Memory B cell (primary cell): ENCODE results near the gene CRB2.

Experiments
- ATAC-seq: fragments of 150-1000 bp; cut with Tn5 transposase; 2 replicates; pipeline ENCODE4 v1.10.0; 2021; ENCODE audit warnings: low read depth, mild to moderate bottlenecking, moderate library complexity
- DNase-seq, 2 donors: peaks; one replicate each; pipeline ENCODE4 v3.0.0; 2022; ENCODE audit warnings: low spot score in 2 of 2
- H3K27ac Mint-ChIP-seq: one replicate; pipeline ENCODE4 v1.8.0; 2022; ENCODE audit warnings: mild to moderate bottlenecking, moderate library complexity, mixed read lengths
- H3K27me3 Mint-ChIP-seq: one replicate; pipeline ENCODE4 v1.8.0; 2022; ENCODE audit warnings: mixed read lengths
- H3K36me3 Mint-ChIP-seq: one replicate; pipeline ENCODE4 v1.8.0; 2022; ENCODE audit warnings: mild to moderate bottlenecking, mixed read lengths
- H3K4me1 Mint-ChIP-seq: one replicate; pipeline ENCODE4 v1.8.0; 2022; ENCODE audit warnings: mixed read lengths
- H3K4me3 Mint-ChIP-seq: one replicate; pipeline ENCODE4 v1.8.0; 2022; ENCODE audit warnings: mild to moderate bottlenecking, moderate library complexity, mixed read lengths
- H3K9me3 Mint-ChIP-seq: one replicate; pipeline ENCODE4 v1.8.0; 2022; ENCODE audit warnings: mixed read lengths

CRB2 gene

DNA sequence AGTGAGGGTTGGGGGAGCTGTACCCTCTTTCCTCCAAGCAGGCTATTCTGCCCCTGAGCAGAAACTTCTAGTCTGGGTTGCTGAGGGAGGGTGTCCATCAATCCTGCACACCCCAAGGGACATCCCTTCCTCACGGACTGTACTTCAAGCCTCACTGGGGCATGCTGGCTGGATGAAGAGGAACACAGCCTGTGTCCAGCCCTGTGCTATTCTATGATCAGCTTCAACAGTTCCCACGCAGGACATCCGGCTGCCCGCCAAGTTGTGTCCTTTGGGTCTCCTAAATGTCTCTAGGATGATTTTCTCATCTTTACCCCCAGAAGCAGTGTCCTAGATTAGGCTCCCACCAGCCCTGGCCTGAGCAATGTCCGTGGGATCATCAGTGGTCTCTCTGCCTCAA is 68.1 kb downstream of the CRB2 start:
- DNase-seq (no peak), ATAC-seq (no peak)
- no peak overlapping the region for H3K27ac Mint-ChIP-seq
- H3K36me3 Mint-ChIP-seq = peaks cover 19% of the 10 kb centered on the region
- H3K9me3 Mint-ChIP-seq = no peaks in the 10 kb centered on the region
- no peak overlapping the region for H3K4me3 Mint-ChIP-seq
- peaks cover 22% of the 10 kb centered on the region for H3K4me1 Mint-ChIP-seq
- no peaks in the 10 kb centered on the region for H3K27me3 Mint-ChIP-seq

GRCh38 chr9:123424552-123425225 is 68.7 kb downstream of the CRB2 start:
- ATAC-seq (no peak), DNase-seq (no peak)
- H3K27ac Mint-ChIP-seq = no peak overlapping the region
- H3K36me3 Mint-ChIP-seq = peaks cover 23% of the 10 kb centered on the region
- no peak overlapping the region for H3K4me3 Mint-ChIP-seq
- peaks cover 1% of the 10 kb centered on the region for H3K9me3 Mint-ChIP-seq
- H3K4me1 Mint-ChIP-seq = peaks cover 22% of the 10 kb centered on the region
- H3K27me3 Mint-ChIP-seq = no peaks in the 10 kb centered on the region

DNA sequence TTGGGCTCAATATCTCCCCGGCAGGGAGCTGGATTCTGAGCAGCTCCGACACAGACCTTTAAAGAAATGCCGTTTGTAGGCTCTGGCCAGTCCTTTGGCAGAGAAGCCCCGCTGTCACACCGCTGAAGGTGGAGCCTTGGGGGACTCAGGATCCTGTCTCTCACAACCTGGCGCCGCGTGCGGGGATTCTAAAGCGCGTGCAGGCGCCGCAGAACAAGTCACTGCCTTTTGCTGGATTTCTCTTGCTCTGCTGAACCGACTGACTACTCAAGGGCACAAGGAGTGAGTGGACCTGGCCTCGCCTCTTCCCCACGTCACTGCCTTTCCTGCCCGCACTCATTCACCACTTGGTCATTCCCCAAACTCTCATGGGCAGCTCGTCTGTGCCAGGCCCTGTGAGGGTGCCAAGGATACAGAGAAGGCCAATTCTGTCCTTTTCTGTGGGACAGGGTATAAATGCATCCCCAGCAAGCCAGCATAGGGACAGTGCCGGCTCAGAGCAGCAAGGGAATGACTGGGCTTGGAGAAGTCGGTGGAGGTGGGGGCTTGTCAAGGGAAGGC is 69.3 kb downstream of the CRB2 start:
- no peaks in the 10 kb centered on the region for H3K27me3 Mint-ChIP-seq
- peaks cover 22% of the 10 kb centered on the region for H3K4me1 Mint-ChIP-seq
- H3K27ac Mint-ChIP-seq = no peak overlapping the region
- DNase-seq (no peak), ATAC-seq (no peak)
- peaks cover 1% of the 10 kb centered on the region for H3K9me3 Mint-ChIP-seq
- no peak overlapping the region for H3K4me3 Mint-ChIP-seq
- peaks cover 24% of the 10 kb centered on the region for H3K36me3 Mint-ChIP-seq

DNA sequence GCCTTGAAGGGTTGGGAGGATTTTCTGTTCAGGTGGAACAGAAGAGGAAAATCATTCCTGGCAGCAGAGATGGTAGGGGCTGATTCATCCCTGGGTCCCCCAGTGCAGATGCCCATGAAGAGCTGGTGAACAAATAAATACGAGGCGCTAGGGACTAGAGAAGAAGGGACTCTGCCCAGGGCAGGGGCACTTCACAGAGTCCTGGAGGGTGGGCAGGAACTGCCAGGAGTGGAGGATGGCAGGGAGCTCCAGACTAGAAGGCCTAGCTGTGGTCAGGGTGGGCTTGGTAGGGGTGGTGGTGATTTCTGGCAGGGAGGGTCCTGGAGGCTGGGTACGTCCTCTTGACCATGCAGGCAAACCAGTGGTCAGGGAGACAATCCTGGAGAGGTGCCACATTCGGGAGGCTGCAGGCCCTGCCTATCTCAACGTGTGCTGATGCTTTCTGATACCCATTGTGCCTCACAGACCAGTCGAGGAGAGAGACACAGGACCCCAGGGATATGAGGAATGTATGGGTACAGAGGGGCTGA is 69.9 kb downstream of the CRB2 start:
- peaks cover 22% of the 10 kb centered on the region for H3K4me1 Mint-ChIP-seq
- H3K9me3 Mint-ChIP-seq = peaks cover 4% of the 10 kb centered on the region
- H3K4me3 Mint-ChIP-seq = no peak overlapping the region
- ATAC-seq = no peak
- peaks cover 27% of the 10 kb centered on the region for H3K36me3 Mint-ChIP-seq
- DNase-seq = no peak
- H3K27ac Mint-ChIP-seq = no peak overlapping the region
- H3K27me3 Mint-ChIP-seq = no peaks in the 10 kb centered on the region

DNA sequence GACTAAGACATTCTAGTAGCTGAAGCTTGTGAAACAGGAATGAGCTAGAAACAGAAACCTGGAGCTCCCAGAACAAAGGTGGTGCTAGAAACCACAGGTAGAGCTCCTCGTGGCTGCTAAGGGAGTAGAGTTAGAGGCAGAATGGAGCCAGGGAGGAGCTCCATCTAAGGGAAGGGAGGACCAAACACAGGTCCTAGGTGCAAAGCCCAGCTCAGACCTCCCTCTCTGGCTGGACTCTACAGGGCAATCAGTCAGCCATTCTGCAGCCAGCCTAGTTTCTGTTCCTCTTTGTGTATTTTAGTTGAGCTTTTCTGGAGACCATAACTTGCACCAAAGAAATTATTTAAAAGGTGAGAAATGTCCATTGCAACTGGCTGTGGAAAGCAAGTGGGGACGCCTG is 70.4 kb downstream of the CRB2 start:
- Mint-ChIP-seq H3K4me1 (peaks cover 22% of the 10 kb centered on the region), H3K27ac (no peak overlapping the region), H3K4me3 (no peak overlapping the region), H3K27me3 (no peaks in the 10 kb centered on the region), H3K9me3 (peaks cover 4% of the 10 kb centered on the region), H3K36me3 (peaks cover 31% of the 10 kb centered on the region)
- DNase-seq = no peak
- peak; percentile 38 for ATAC-seq
